ENCODE results near the gene OGFR. TPM values are rescaled to one million over a fixed set of nuclear protein-coding genes. Genes with fewer than 3 reads are reported as not detected.

OGFR gene
- total RNA-seq, 1 experiment from 2014 or later = 47.3 TPM

- intact Hi-C loops (cut with micrococcal nuclease; ENCODE audit: unreplicated experiment) (no loop called here), in situ Hi-C loops (cut with HindIII; ENCODE audit: low pct_unique_long_range_greater_than_20kb, low sequenced_read_pairs) (no loop called here)
- H3K4me1 ChIP-seq (ENCODE audit: control insufficient read depth, insufficient read depth, low read length) = no peaks in the 10 kb centered on the region
- ChIA-PET CTCF (no interaction called here), POLR2A (no interaction called here)
- TF ChIP-seq, protein P1, sequence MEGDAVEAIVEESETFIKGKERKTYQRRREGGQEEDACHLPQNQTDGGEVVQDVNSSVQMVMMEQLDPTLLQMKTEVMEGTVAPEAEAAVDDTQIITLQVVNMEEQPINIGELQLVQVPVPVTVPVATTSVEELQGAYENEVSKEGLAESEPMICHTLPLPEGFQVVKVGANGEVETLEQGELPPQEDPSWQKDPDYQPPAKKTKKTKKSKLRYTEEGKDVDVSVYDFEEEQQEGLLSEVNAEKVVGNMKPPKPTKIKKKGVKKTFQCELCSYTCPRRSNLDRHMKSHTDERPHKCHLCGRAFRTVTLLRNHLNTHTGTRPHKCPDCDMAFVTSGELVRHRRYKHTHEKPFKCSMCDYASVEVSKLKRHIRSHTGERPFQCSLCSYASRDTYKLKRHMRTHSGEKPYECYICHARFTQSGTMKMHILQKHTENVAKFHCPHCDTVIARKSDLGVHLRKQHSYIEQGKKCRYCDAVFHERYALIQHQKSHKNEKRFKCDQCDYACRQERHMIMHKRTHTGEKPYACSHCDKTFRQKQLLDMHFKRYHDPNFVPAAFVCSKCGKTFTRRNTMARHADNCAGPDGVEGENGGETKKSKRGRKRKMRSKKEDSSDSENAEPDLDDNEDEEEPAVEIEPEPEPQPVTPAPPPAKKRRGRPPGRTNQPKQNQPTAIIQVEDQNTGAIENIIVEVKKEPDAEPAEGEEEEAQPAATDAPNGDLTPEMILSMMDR (IDR thresholded peaks at IDR 0.05) = no peak
- TF ChIP-seq TCF7L2 (IDR thresholded peaks at IDR 0.05; ENCODE audit: low read depth, low read length) = no peak
- no peak for TF ChIP-seq POLR2AphosphoS5 (IDR thresholded peaks at IDR 0.05; ENCODE audit: low read depth, low read length)
- TF ChIP-seq SIN3A (IDR thresholded peaks at IDR 0.05; ENCODE audit: borderline replicate concordance, insufficient read depth, low read depth, low read length) = no peak
- TF ChIP-seq, protein P2, sequence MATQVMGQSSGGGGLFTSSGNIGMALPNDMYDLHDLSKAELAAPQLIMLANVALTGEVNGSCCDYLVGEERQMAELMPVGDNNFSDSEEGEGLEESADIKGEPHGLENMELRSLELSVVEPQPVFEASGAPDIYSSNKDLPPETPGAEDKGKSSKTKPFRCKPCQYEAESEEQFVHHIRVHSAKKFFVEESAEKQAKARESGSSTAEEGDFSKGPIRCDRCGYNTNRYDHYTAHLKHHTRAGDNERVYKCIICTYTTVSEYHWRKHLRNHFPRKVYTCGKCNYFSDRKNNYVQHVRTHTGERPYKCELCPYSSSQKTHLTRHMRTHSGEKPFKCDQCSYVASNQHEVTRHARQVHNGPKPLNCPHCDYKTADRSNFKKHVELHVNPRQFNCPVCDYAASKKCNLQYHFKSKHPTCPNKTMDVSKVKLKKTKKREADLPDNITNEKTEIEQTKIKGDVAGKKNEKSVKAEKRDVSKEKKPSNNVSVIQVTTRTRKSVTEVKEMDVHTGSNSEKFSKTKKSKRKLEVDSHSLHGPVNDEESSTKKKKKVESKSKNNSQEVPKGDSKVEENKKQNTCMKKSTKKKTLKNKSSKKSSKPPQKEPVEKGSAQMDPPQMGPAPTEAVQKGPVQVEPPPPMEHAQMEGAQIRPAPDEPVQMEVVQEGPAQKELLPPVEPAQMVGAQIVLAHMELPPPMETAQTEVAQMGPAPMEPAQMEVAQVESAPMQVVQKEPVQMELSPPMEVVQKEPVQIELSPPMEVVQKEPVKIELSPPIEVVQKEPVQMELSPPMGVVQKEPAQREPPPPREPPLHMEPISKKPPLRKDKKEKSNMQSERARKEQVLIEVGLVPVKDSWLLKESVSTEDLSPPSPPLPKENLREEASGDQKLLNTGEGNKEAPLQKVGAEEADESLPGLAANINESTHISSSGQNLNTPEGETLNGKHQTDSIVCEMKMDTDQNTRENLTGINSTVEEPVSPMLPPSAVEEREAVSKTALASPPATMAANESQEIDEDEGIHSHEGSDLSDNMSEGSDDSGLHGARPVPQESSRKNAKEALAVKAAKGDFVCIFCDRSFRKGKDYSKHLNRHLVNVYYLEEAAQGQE (IDR thresholded peaks at IDR 0.05; ENCODE audit: insufficient read depth in 1 of 2, low read depth in 2 of 2, low read length in 1 of 2) = no peak
- no peaks in the 10 kb centered on the region for H3K9me3 ChIP-seq (ENCODE audit: control insufficient read depth, insufficient read depth, low read depth, low read length)
- no peak overlapping the region for H3K27ac ChIP-seq (ENCODE audit: low read length)
- H3K36me3 ChIP-seq (ENCODE audit: control insufficient read depth, insufficient read depth, low read length) = peaks cover 3% of the 10 kb centered on the region; the same call in 1 of the 2 replicates
- BruUV-seq (replicated peaks) = no TSS peak
- no peak overlapping the region for H3K4me3 ChIP-seq (ENCODE audit: low read depth in 2 of 2, low read length in 2 of 2)
- DNase-seq (ENCODE audit: low read depth, low spot score) (no peak), ATAC-seq (no peak)
- no peaks in the 10 kb centered on the region for H3K27me3 ChIP-seq (ENCODE audit: control insufficient read depth, insufficient read depth, low read length)
Measured at GRCh38 chr20:62841705-62842212, 37.1 kb downstream of the OGFR start.

DNA sequence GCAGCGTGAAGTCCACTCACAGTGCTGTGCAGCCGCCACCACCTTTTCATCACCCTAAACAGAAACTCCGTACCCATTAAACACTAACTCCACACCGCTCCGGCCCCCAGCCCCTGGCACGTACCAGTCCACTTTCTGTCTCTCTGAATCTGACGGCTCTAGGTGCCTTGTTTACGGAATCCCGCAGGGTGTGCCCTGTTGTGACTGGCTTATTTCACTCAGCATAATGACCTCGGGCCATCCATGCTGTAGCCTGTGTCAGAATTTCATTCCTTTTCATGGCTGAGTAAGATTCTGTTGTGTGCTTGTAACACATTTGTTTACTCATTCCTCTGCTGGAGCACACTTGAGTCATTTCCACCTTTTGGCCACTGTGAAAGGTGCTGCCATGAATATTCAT lies 39.0 kb downstream of the OGFR start:
- no peak for DNase-seq (ENCODE audit: low read depth, low spot score)
- intact Hi-C loops (cut with micrococcal nuclease; ENCODE audit: unreplicated experiment) (no loop called here), in situ Hi-C loops (cut with HindIII; ENCODE audit: low pct_unique_long_range_greater_than_20kb, low sequenced_read_pairs) (no loop called here)
- ATAC-seq = no peak
- ChIA-PET CTCF (no interaction called here), POLR2A (no interaction called here)
- H3K4me3 ChIP-seq (ENCODE audit: low read depth in 2 of 2, low read length in 2 of 2) = no peak overlapping the region
- no peak overlapping the region for H3K27ac ChIP-seq (ENCODE audit: low read length)
- TSS peak; percentile 78 for BruUV-seq (replicated peaks)
- TF ChIP-seq POLR2AphosphoS5 (IDR thresholded peaks at IDR 0.05; ENCODE audit: low read depth, low read length) (peak; percentile 22; the same call in 1 of the 2 replicates), TCF7L2 (IDR thresholded peaks at IDR 0.05; ENCODE audit: low read depth, low read length) (no peak), SIN3A (IDR thresholded peaks at IDR 0.05; ENCODE audit: borderline replicate concordance, insufficient read depth, low read depth, low read length) (no peak)
- TF ChIP-seq, protein P2 (IDR thresholded peaks at IDR 0.05; ENCODE audit: insufficient read depth in 1 of 2, low read depth in 2 of 2, low read length in 1 of 2) = no peak
- TF ChIP-seq, protein P1 (IDR thresholded peaks at IDR 0.05) = no peak
- peaks cover 3% of the 10 kb centered on the region; the same call in 1 of the 2 replicates for H3K36me3 ChIP-seq (ENCODE audit: control insufficient read depth, insufficient read depth, low read length)
- H3K9me3 ChIP-seq (ENCODE audit: control insufficient read depth, insufficient read depth, low read depth, low read length) = no peaks in the 10 kb centered on the region
- no peaks in the 10 kb centered on the region for H3K27me3 ChIP-seq (ENCODE audit: control insufficient read depth, insufficient read depth, low read length)
- H3K4me1 ChIP-seq (ENCODE audit: control insufficient read depth, insufficient read depth, low read length) = no peaks in the 10 kb centered on the region
